ENCODE measurements around the gene ITPRIP. TPM values are rescaled to one million over a fixed set of nuclear protein-coding genes. Genes with fewer than 3 reads are reported as not detected.

ITPRIP gene
- total RNA-seq, 1 donor from 2014 or later: 35.4 TPM

DNA sequence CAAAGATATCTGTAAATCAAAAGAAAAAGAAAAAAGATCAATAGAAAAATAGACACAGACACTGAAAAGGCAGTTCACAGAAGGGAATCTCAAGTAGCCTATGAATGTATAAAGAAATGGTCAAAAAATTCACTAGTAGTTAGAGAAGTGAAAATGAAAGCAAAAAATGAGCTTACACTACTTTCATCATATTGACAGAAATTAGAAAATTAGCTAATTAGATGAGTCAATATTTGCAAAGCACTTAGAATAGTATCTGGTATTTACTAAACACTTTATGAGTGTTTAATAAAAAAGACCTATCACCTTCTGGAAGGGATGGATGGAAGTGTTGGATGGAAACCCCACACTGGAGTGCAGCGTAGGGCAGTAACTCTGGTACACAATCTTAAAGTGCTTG is 13.7 kb upstream of the ITPRIP start:
- no peaks in the 10 kb centered on the region for H3K9me3 ChIP-seq (replicated peaks)
- peaks cover 28% of the 10 kb centered on the region for H3K4me1 ChIP-seq
- no peak overlapping the region for H3K4me3 ChIP-seq
- no peak for DNase-seq
- no peak overlapping the region for H3K27ac ChIP-seq (replicated peaks)
- no peaks in the 10 kb centered on the region for H3K27me3 ChIP-seq (ENCODE audit: low read depth)
- TF ChIP-seq, protein P1, sequence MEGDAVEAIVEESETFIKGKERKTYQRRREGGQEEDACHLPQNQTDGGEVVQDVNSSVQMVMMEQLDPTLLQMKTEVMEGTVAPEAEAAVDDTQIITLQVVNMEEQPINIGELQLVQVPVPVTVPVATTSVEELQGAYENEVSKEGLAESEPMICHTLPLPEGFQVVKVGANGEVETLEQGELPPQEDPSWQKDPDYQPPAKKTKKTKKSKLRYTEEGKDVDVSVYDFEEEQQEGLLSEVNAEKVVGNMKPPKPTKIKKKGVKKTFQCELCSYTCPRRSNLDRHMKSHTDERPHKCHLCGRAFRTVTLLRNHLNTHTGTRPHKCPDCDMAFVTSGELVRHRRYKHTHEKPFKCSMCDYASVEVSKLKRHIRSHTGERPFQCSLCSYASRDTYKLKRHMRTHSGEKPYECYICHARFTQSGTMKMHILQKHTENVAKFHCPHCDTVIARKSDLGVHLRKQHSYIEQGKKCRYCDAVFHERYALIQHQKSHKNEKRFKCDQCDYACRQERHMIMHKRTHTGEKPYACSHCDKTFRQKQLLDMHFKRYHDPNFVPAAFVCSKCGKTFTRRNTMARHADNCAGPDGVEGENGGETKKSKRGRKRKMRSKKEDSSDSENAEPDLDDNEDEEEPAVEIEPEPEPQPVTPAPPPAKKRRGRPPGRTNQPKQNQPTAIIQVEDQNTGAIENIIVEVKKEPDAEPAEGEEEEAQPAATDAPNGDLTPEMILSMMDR (IDR thresholded peaks at IDR 0.05; ENCODE audit: borderline replicate concordance): no peak
- no peaks in the 10 kb centered on the region for H3K36me3 ChIP-seq
- intact Hi-C loops (cut with micrococcal nuclease): loop anchor here (5.0 kb wide), 2 partner anchors 45 to 60 kb away; no protein-coding TSS in a partner anchor

DNA sequence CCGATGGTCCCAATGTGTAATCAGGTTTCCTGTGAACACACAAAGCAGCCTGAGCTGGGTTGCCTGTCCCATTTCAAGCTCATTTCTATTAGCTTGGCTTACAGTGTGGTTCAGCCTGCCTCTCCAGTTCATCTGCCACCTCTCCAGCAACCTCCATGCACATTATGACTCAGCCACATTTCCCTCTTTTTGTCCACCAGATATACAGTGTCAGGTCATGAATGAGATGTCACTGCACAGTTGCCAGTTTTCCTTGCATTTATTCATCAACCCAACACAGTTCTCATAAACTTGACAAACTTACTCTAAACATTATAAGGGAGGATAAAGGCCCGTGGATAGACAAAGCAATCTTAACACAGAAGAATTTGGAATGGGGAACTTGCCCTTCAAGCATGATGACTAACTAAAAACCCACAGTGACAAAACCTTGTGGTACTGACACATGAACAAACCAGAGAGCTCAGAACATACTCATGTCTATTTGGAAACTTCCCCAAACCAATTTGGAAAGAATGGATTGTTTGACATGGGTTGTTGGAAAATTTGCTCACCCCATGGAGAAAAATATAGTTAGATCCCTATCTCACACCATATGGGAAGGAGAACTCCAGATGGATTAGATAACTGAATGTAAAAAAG is 12.9 kb upstream of the ITPRIP start:
- Histone ChIP-seq H3K36me3 (no peaks in the 10 kb centered on the region), H3K27ac (replicated peaks) (no peak overlapping the region), H3K4me3 (no peak overlapping the region), H3K27me3 (ENCODE audit: low read depth) (no peaks in the 10 kb centered on the region), H3K9me3 (replicated peaks) (no peaks in the 10 kb centered on the region), H3K4me1 (peaks cover 28% of the 10 kb centered on the region)
- TF ChIP-seq, protein P1 (IDR thresholded peaks at IDR 0.05; ENCODE audit: borderline replicate concordance): no peak
- DNase-seq: no peak
- intact Hi-C loops (cut with micrococcal nuclease): loop anchor here (5.0 kb wide), 2 partner anchors 44 to 59 kb away; no protein-coding TSS in a partner anchor

GRCh38 chr10:104350127-104350635 is 11.9 kb upstream of the ITPRIP start:
- H3K4me1 ChIP-seq: peaks cover 28% of the 10 kb centered on the region
- peak overlapping the region; percentile 69 for H3K27ac ChIP-seq (replicated peaks)
- H3K9me3 ChIP-seq (replicated peaks): no peaks in the 10 kb centered on the region
- no peaks in the 10 kb centered on the region for H3K36me3 ChIP-seq
- no peaks in the 10 kb centered on the region for H3K27me3 ChIP-seq (ENCODE audit: low read depth)
- TF ChIP-seq, protein P1 (IDR thresholded peaks at IDR 0.05; ENCODE audit: borderline replicate concordance): peak; percentile 79
- no peak for DNase-seq
- peak overlapping the region; percentile 44 for H3K4me3 ChIP-seq
- intact Hi-C loops (cut with micrococcal nuclease): loop anchor here (5.0 kb wide), 2 partner anchors 43 to 58 kb away; no protein-coding TSS in a partner anchor

- peak overlapping the region; percentile 44 for H3K4me3 ChIP-seq
Observed at GRCh38 chr10:104349623-104350126, 11.4 kb upstream of the ITPRIP start.

DNA sequence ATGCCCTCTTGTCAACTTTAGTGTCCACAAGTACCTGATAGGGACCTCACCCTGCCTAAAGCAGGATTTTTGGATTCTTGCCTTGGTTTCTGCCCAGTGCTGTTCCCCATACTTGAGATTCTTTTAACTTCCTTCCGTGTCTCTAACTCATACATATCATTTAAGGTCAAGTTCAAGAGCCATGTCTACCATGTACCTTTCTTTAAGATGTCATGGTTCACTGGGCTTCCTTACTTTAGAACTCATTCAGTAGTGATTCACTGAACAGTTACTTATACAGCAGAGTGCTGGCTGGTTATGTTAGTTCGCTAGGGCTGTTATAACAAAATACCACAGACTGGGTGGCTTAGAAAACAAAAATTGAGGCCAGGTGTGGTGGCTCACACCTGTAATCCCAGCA is 10.3 kb upstream of the ITPRIP start:
- Histone ChIP-seq H3K27me3 (ENCODE audit: low read depth) (no peaks in the 10 kb centered on the region), H3K36me3 (no peaks in the 10 kb centered on the region), H3K27ac (replicated peaks) (no peak overlapping the region), H3K9me3 (replicated peaks) (no peaks in the 10 kb centered on the region), H3K4me1 (peaks cover 34% of the 10 kb centered on the region), H3K4me3 (no peak overlapping the region)
- no peak for DNase-seq
- intact Hi-C loops (cut with micrococcal nuclease): no loop called here
- TF ChIP-seq, protein P1 (IDR thresholded peaks at IDR 0.05; ENCODE audit: borderline replicate concordance): no peak

More at GRCh38 chr10:104349623-104350126, 11.4 kb upstream of the ITPRIP start:
- Histone ChIP-seq H3K4me1 (peaks cover 30% of the 10 kb centered on the region), H3K9me3 (replicated peaks) (no peaks in the 10 kb centered on the region), H3K27ac (replicated peaks) (peak overlapping the region; percentile 69), H3K27me3 (ENCODE audit: low read depth) (no peaks in the 10 kb centered on the region), H3K36me3 (no peaks in the 10 kb centered on the region)
- no peak for DNase-seq
- TF ChIP-seq, protein P1 (IDR thresholded peaks at IDR 0.05; ENCODE audit: borderline replicate concordance): no peak
- intact Hi-C loops (cut with micrococcal nuclease): loop anchor here (5.0 kb wide), 2 partner anchors 42 to 57 kb away; no protein-coding TSS in a partner anchor

Data from left ventricle myocardium inferior (tissue), 1 donor.